Raji (cell line): ENCODE measurements around the gene PPP2R2D.

Source experiments
- POLR2A ChIP-seq: IDR thresholded peaks from 2 replicates; pipeline ENCODE4 v1.6.1; 2011; ENCODE audit warnings: low read depth, low read length, control low read depth; ENCODE audit not compliant: insufficient read depth

The PPP2R2D gene

DNA sequence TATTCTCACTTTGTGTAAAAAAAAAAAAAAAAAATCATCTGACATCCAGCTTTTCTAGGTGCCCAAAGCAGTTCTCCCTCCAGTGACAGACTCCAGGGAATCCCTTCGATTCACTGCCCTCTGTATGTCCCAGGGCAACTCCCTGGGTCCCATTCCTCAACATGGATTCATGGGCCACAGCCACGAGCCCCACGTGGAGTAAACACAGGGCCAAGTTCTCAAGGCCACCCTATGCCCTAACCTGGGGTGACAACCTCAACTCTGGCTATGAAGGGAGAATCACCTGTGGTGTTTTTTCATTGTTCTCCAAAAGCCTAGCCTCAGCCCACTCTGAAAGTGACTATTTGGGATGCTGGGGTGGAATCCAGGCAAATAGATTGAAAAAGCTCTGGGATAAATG is 77.6 kb downstream of the PPP2R2D start:
- no peak for TF ChIP-seq POLR2A

DNA sequence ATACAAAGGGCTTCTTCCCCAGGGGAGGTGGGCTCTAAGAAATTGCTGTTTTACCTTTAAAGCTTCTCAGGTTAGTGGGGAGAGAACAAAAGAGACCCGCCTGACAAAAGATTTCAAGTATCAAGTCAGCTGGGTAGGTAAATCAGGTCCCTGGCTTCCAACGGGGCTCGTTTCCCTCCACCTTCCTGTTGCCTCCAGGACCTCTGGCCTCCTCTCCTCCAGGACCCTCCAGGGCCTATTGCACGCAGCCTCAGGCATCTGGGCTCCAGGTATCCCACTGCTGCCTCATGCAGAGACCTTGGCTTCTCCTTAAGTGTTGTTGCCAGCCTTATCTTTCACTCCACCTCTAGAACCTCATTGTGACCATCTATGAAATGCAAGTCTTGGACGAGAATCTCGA is 78.0 kb downstream of the PPP2R2D start:
- no peak for TF ChIP-seq POLR2A

DNA sequence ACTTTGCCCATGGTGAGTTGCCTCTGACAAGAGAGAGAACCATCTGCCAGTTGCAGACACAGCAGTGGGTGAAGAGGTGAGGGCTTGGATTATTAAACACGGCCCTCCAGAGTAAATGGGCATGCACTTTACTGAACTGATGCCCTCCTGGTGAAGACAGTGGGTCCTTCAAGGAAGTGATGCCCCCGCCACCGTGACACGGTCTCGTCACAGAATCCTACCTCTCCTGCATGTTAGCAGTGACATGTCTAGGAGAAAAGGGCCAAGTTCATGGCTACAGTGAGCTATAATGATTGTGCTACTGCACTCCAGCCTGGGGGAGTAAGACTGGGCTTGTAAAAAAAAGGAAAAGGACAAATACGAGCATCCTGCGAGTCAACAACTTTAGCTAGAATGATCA is 78.5 kb downstream of the PPP2R2D start:
- TF ChIP-seq POLR2A, result no peak

DNA sequence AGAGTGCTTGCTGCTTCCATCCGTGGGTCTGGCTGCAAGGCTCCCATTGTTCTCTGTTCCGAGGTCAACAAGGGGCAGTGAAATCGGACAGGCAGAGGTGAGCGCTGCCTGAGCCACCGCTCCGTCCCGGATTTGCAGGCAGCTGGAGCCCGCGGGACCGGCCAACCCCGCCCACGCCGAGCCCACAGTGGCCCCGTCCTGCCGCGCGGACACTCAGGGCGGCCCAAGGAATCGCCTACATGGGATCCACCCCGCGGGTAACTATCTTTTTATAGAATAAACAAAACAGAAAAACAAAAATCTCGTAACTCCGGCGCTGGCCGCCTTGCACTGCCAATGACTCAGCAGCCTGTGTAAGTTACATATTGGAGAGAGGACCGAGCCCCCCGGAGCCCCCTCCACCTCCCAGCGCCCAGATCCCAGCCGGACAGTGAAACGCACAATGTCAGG is 79.0 kb downstream of the PPP2R2D start:
- TF ChIP-seq POLR2A, result no peak

DNA sequence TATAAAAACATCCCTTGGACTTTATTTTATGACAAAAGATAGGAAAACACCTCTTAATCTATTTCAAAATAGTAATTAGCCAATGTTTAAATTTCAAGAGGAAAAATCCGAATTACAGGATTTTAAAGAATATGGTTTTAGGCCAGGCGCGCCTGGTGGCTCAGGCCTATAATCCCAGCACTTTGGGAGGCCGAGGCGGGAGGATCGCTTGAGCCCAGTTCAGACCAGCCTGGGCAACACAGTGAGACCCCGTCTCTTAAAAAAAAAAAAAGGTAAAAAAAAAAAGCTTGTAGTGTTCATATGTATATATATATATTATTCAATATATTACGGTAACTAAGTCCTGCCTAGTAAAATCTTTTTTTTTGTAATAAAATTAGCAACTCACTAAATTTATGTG is 79.5 kb downstream of the PPP2R2D start:
- TF ChIP-seq POLR2A, result no peak

DNA sequence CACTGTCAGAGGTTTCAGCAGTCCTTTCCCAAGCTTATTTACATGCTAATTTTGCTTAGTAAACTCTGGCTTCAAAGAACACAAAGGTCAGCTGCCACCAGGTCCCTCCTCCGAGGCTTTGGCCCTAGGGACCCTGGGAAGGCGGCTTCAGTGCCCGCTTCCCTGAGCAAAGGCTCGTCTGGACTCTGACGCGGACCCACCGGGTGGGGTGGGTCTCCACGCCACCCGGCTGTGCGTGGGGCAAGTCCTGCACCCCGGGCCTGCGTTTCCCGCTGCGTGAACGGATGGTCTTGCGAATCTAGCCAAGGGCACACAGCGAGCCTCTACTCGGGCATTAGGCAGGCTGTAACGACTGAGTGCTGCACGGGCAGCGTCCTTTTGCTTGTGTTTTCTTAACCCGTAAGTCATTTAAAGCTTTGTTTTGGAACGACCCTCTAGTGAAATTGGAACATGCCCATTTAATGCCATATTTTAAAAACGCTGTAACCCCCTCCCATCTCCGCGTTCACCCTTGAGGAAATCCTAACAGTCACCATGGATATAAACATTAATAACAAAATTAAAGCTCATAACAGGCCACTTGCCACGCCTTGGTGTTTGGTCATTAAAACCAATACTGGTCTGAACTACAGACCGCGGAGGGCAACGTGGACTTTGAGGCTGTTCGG is 80.1 kb downstream of the PPP2R2D start:
- no peak for TF ChIP-seq POLR2A

DNA sequence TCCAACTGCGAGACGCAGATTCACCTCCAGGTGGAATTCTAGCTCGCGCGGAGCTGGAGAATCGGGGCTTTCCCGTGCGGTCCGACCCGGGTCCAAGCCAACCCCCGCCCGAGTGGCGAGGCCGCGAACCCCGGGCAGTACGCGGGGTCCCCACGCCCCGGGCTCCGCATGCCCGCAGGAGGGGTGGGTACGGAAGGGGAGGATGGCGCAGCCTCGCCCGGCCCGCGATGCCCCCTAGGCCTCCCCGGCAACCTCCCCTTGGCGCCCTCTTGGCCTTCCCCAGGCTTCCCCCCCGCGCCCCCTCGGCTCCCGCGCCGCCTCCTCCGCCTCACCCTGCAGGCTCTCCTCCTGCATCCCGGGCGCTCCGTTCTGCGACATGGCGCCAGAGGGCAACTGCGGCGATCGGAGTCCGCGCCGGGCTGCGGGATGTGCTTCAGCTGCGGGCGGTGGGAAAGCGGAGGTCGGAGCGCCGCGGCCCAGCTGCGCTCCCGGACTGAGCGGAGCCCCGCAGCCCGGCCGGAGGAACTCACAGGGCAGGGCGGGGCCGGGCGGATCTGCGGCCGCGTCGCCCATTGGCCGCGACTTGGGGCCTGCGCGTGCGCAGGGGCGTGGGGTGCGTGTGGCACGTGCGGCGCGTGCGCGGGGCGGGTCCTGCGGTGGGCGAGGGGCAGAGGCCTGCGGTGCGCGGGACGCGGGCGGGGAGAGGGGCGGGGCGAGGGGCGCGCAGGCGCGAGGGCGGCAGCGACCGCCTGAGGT is 80.8 kb downstream of the PPP2R2D start, which contains the start of gene BNIP3:
TSS of gene BNIP3 (minus strand) at position 495 of the 756 bp plus-strand sequence. CDS start at position 378, 117 bp downstream.
- no peak for TF ChIP-seq POLR2A

DNA sequence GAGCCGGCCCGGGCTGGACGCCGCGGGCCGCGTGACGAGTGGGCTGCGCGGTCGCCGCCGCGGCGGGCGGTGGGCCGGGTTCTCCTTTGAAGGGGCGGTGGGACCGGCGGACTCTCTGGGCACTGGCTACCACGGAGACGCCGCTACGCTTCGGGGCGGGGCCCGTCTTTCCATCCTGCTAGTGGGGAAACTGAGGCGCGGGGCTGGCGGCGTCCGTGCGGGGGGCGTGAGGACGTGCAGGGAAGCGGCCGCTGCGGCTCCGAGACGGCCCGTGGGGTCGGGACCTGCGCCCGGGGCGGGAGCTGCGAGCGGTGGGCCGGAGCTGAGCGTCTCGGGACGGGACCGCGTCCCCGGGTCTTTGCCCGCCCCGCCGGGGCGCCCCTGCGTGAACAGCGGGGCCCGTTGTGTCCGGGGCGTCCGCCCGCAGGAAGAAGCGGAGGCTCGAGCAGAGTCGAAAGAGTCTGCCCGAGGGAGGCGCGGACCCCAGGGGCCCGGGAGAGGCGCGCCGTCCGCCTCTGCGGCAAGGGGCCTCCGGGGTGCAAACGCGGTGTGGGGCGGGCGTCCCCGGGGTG is 81.5 kb downstream of the PPP2R2D start:
- no peak for TF ChIP-seq POLR2A

DNA sequence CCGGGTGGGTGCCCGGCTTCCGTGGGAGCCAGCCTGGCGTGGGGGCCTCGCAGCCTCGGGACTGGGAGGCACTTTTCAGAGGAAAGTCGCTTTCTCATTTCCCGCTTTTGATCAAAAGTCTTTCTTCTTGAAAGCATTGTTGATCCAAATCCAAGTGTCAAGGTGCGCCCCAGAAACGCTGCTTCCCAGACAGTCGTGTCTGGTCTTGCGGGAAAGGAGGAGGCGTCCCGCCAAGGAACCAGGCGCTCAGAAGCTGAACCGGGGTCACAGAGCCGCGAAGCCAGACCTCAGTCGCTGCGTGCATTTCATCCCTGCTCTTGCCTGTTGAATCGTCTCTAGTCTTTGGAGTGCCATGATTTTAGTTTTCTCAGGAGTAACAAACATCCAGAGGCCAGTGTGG is 82.0 kb downstream of the PPP2R2D start:
- no peak for TF ChIP-seq POLR2A

DNA sequence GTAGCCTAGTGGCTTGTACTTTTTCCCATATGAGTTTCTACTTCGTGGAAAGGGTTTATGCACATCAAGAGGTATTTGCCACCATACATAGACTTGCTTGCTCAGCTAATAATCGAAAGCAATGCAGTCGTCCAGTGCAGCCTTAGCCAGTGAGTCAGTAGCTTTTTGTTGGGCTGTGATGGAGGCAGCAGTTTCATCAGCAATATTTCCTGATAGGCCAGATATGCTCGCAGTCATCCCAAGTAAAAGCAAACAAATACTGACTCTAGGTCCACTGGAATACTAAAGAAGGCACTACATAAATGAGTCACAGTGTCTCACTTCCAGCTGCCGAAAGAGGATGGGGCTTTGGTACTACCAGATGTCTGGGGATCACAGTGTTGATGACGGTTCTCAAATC is 83.0 kb downstream of the PPP2R2D start:
- TF ChIP-seq POLR2A, result no peak

DNA sequence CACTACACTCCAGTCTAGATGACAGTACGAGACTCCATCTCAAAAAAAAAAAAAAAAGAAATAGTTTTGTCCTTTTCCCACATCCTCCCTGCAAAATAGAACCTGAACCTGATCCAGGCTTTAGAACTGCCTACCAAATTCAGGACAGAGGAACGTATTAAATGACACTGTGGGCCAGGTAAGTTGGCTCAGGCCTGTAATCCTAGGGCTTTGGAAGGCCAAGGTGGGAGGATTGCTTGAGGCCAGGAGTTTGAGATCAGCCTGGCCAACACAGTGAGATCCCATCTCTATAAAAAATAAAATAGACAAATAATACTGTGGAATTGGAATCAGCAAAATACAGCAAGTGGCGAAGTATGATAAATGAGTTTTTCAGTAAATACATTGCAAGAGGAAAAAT is 90.9 kb downstream of the PPP2R2D start:
- TF ChIP-seq POLR2A, result no peak

DNA sequence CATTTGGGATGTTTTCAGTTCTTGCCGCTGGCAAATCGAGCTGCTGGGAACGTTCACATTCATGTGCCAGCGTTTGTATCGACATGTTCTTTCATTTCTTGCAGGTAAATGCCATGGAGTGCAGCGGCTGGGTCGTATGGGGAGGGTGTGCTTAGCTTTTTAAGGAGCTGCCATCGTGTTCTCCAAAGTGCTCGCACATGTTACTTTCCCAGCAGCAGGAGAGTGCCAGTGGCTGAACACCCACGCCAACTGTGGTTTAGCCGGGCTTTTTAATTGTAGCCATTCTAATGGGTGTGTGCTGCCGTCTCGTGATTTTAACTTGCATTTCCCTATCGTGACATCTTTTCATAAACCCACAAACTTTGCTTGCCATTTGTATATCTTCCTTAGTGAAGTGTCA is 92.5 kb downstream of the PPP2R2D start:
- TF ChIP-seq POLR2A, result no peak

DNA sequence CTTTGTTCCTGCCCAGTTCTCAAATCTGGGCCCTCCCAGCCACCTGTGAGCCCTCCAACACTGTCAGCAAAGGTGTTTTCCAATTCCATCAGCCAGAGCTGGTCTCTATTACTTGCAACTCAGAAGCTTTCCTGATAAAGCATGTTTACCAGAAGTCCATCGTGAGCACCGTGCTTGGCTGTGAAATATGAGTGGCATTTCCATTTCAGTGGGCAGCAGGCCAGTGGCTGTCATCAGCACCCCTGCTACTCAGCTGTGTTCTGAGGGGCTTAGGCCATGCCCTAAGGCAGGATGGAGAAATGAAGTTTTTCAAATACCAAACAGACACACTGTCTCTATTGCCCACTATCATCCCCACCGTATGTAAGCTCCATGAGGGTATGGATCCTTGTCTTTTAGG is 93.6 kb downstream of the PPP2R2D start:
- no peak for TF ChIP-seq POLR2A

DNA sequence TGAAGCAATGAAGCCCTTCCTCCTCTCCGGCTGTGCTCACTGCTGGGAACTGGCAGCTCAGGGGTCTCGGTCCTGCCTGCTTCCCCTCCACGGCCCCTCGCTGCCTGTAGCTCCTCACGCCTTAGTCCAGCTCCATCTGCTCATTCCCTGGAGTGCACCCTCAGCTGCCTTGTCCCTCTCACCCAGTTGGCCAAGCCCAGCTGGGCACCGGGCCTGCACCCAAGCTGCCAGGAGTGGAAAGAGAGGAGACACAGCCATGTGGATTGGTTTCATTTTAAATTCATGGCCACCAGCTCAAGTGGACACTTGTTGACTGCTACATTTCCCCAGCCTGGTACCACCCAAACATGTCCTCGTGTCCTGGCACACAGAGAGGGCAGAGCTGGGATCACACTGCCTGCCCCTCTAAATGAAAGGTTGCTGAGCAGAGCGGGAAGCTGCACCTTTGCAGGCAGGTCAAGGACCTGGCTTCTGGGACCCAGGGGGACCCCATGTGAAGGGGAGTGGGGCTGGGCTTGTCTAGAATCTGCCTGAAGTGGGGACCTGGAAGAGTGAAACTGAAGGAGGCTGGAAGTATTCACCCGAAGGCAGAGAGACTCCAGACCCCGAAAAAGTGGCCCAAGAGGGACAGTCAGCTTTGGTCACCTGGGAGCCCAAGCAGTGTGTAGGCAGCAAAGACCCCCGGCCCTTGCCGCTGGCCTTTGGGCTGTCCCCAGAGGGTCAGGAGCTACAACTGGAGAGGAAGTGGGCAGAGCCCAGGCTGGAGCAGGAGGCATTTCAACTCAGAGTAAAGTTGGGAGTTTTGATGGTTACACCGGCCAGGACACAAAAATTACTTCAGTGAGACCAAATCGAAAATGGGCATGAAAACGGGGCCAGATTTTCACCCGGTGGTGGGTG is 95.9 kb downstream of the PPP2R2D start:
- TF ChIP-seq POLR2A, result no peak
